H1 (cell line): ENCODE measurements around the gene PPP2R2C. TPM values are rescaled to one million over a fixed set of nuclear protein-coding genes. Genes with fewer than 3 reads are reported as not detected.

Source experiments
- CTCF ChIA-PET: fragments of 300-600 bp; sonication (Branson Sonifier 250); formaldehyde crosslinking; loops from one replicate; lab custom pipeline; 2021; ENCODE audit not compliant: partially characterized antibody; lab: Charles Lee
- POLR2A ChIA-PET: fragments of 300-600 bp; sonication (Branson Sonifier 250); formaldehyde crosslinking; loops from one replicate; lab custom pipeline; 2021; ENCODE audit warnings: inconsistent platforms; ENCODE audit not compliant: partially characterized antibody; lab: Charles Lee
- DNase-seq, 2 experiments: peaks; one replicate each; pipeline versions ENCODE4 v3.0.0 to v3.0.0-alpha.2; 2010 to 2022; ENCODE audit warnings: low spot score in 2 of 2, low read depth in 1 of 2, mixed read lengths in 1 of 2
- FAIRE-seq: peaks from 2 replicates; lab custom pipeline; 2011; peaks lifted over from hg19 to GRCh38; lab: Jason Lieb, UNC
- H2AFZ ChIP-seq: 2 replicates; pipeline ENCODE4 v1.8.1; 2012; ENCODE audit warnings: low read length, inconsistent platforms
- H2AK5ac ChIP-seq: 2 replicates; pipeline ENCODE4 v1.6.1; 2013; ENCODE audit warnings: low read depth, low read length
- H2BK120ac ChIP-seq: replicated peaks from 2 replicates; pipeline ENCODE3; 2013; ENCODE audit warnings: low read depth, low read length, inconsistent platforms
- H2BK12ac ChIP-seq: 2 replicates; pipeline ENCODE4 v1.6.1; 2013; ENCODE audit warnings: low read depth, low read length
- H2BK15ac ChIP-seq: 2 replicates; pipeline ENCODE4 v1.6.1; 2013; ENCODE audit warnings: low read length
- H2BK20ac ChIP-seq: 2 replicates; pipeline ENCODE4 v1.6.1; 2013; ENCODE audit warnings: low read length
- H2BK5ac ChIP-seq: 2 replicates; pipeline ENCODE4 v1.6.1; 2013; ENCODE audit warnings: low read depth, low read length
- H3K14ac ChIP-seq: 2 replicates; pipeline ENCODE4 v1.6.1; 2013; ENCODE audit warnings: inconsistent platforms; ENCODE audit not compliant: insufficient read length
- H3K18ac ChIP-seq: 2 replicates; pipeline ENCODE4 v1.6.1; 2013; ENCODE audit warnings: low read length; ENCODE audit errors: extremely low read depth
- H3K23ac ChIP-seq: 2 replicates; pipeline ENCODE4 v1.6.1; 2013; ENCODE audit warnings: inconsistent platforms; ENCODE audit not compliant: insufficient read length
- H3K23me2 ChIP-seq: 2 replicates; pipeline ENCODE4 v1.6.1; 2013; ENCODE audit warnings: low read depth, low read length
- H3K27ac ChIP-seq: 2 replicates; pipeline ENCODE4 v1.6.1; 2011; ENCODE audit warnings: low read depth, low read length, inconsistent platforms
- H3K27me3 ChIP-seq, 4 experiments: replicated peaks in 1 of 4; 1 replicate in 1 of 4; 2 replicates in 3 of 4; pipeline versions ENCODE4 v1.6.1 to v1.8.1; 2011 to 2013; ENCODE audit warnings: low read length in 3 of 4, mild to moderate bottlenecking in 3 of 4, inconsistent platforms in 2 of 4, mixed read lengths in 2 of 4, moderate library complexity in 1 of 4; ENCODE audit not compliant: control insufficient read depth in 3 of 4, insufficient read depth in 3 of 4; ENCODE audit errors: extremely low read depth in 1 of 4
- H3K36me3 ChIP-seq, 4 experiments: 2 replicates each; pipeline versions ENCODE4 v1.6.1 to v1.8.1; 2011 to 2013; ENCODE audit warnings: mild to moderate bottlenecking in 4 of 4, low read length in 3 of 4, moderate library complexity in 2 of 4, control low read depth in 1 of 4, inconsistent platforms in 1 of 4; ENCODE audit not compliant: insufficient read depth in 4 of 4, control insufficient read depth in 2 of 4
- H3K4ac ChIP-seq: replicated peaks from 2 replicates; pipeline ENCODE3; 2013; ENCODE audit warnings: low read length, low read depth, mixed read lengths, inconsistent platforms; ENCODE audit not compliant: insufficient read length
- H3K4me1 ChIP-seq, 4 experiments: replicated peaks in 1 of 4; 1 replicate in 1 of 4; 2 replicates in 3 of 4; pipeline versions ENCODE4 v1.6.1 to v1.8.1; 2011 to 2013; ENCODE audit warnings: low read length in 3 of 4, inconsistent platforms in 2 of 4, mixed read lengths in 1 of 4; ENCODE audit not compliant: insufficient read depth in 4 of 4, control insufficient read depth in 3 of 4
- H3K4me2 ChIP-seq, 2 experiments: 2 replicates each; pipeline versions ENCODE4 v1.6.1 to v1.8.1; 2011 to 2013; ENCODE audit warnings: low read depth in 2 of 2, low read length in 2 of 2, control low read depth in 1 of 2, inconsistent platforms in 1 of 2, mild to moderate bottlenecking in 1 of 2; ENCODE audit not compliant: insufficient read depth in 1 of 2
- H3K4me3 ChIP-seq, 4 experiments: fragments of 200-600, 300-600 bp in 1 of 4; sonication (generic), shearing (Covaris generic), sonication (Bioruptor Twin) in 1 of 4; 2 replicates each; pipeline versions ENCODE4 v1.5.1 to v1.8.1; 2011 to 2016; ENCODE audit warnings: low read length in 4 of 4, low read depth in 3 of 4, control low read depth in 2 of 4, inconsistent platforms in 2 of 4, mild to moderate bottlenecking in 2 of 4, mixed read lengths in 1 of 4, moderate library complexity in 1 of 4; ENCODE audit not compliant: insufficient read depth in 2 of 4; ENCODE audit errors: extremely low read depth in 1 of 4
- H3K56ac ChIP-seq: replicated peaks from 2 replicates; pipeline ENCODE3; 2013; ENCODE audit warnings: low read depth, mild to moderate bottlenecking, mixed read lengths, low read length, inconsistent platforms; ENCODE audit not compliant: insufficient read length
- H3K79me1 ChIP-seq: 2 replicates; pipeline ENCODE4 v1.6.1; 2013; ENCODE audit warnings: low read depth, low read length, control low read depth
- H3K79me2 ChIP-seq, 2 experiments: 2 replicates each; pipeline versions ENCODE4 v1.6.1 to v1.8.1; 2012 to 2013; ENCODE audit warnings: low read length in 2 of 2, mild to moderate bottlenecking in 2 of 2, inconsistent platforms in 1 of 2; ENCODE audit not compliant: insufficient read depth in 2 of 2, control insufficient read depth in 1 of 2
- H3K9ac ChIP-seq, 4 experiments: replicated peaks in 1 of 4; 1 replicate in 1 of 4; 2 replicates in 3 of 4; pipeline versions ENCODE4 v1.6.1 to v1.8.1; 2011 to 2013; ENCODE audit warnings: low read depth in 3 of 4, low read length in 3 of 4, control low read depth in 2 of 4, mild to moderate bottlenecking in 2 of 4, moderate library complexity in 2 of 4, inconsistent platforms in 1 of 4; ENCODE audit errors: extremely low read depth in 1 of 4
- H3K9me3 ChIP-seq, 2 experiments: 2 replicates each; pipeline versions ENCODE4 v1.6.1 to v1.8.1; 2012 to 2013; ENCODE audit warnings: mild to moderate bottlenecking in 2 of 2, moderate library complexity in 2 of 2, control low read depth in 1 of 2, inconsistent platforms in 1 of 2, low read depth in 1 of 2, low read length in 1 of 2, mixed read lengths in 1 of 2; ENCODE audit not compliant: insufficient read depth in 2 of 2
- H4K20me1 ChIP-seq, 2 experiments: replicated peaks in 1 of 2; 2 replicates each; pipeline versions ENCODE3 to v1.8.1; 2011 to 2013; ENCODE audit warnings: inconsistent platforms in 2 of 2, low read length in 2 of 2, mild to moderate bottlenecking in 1 of 2; ENCODE audit not compliant: insufficient read depth in 2 of 2, control insufficient read depth in 1 of 2
- H4K5ac ChIP-seq: 2 replicates; pipeline ENCODE4 v1.6.1; 2013; ENCODE audit warnings: low read length, low read depth, mixed read lengths, inconsistent platforms; ENCODE audit not compliant: insufficient read length
- H4K8ac ChIP-seq: 2 replicates; pipeline ENCODE4 v1.8.0; 2013; ENCODE audit warnings: mild to moderate bottlenecking, moderate library complexity, low read length, inconsistent platforms; ENCODE audit not compliant: insufficient read depth; ENCODE audit errors: extremely low read depth
- H4K91ac ChIP-seq: replicated peaks from 2 replicates; pipeline ENCODE3; 2013; ENCODE audit warnings: low read length, mixed read lengths, inconsistent platforms; ENCODE audit not compliant: insufficient read length
- CBX5 ChIP-seq: fragments of 300-800, 300-1000 bp; sonication (generic); IDR thresholded peaks from 2 replicates; pipeline ENCODE4 v1.7.1; 2016; ENCODE audit warnings: antibody characterized with exemption, low read length, low read depth
- CEBPB ChIP-seq: IDR thresholded peaks from 2 replicates; pipeline ENCODE4 v1.6.1; 2012; ENCODE audit warnings: low read depth, low read length
- CHD1 ChIP-seq: IDR thresholded peaks from 2 replicates; pipeline ENCODE4 v1.6.1; 2012; ENCODE audit warnings: low read depth, low read length, improper control_type of control experiment
- CREB1 ChIP-seq: IDR thresholded peaks from 2 replicates; pipeline ENCODE4 v1.6.1; 2012; ENCODE audit warnings: inconsistent platforms
- CTBP2 ChIP-seq: IDR thresholded peaks from 2 replicates; pipeline ENCODE4 v1.7.0; 2011; ENCODE audit warnings: borderline replicate concordance, mild to moderate bottlenecking, moderate library complexity, mixed read lengths, low read length; ENCODE audit not compliant: insufficient read depth, insufficient read length
- GTF2F1 ChIP-seq: IDR thresholded peaks from 2 replicates; pipeline ENCODE4 v1.6.1; 2012; ENCODE audit warnings: low read depth, low read length, improper control_type of control experiment, borderline replicate concordance
- NRF1 ChIP-seq: IDR thresholded peaks from 2 replicates; pipeline ENCODE4 v1.6.1; 2011; ENCODE audit warnings: mild to moderate bottlenecking, low read depth, low read length, improper control_type of control experiment
- POU5F1 ChIP-seq: IDR thresholded peaks from 2 replicates; pipeline ENCODE4 v1.6.1; 2011; ENCODE audit warnings: low read depth, mild to moderate bottlenecking, low read length, moderate library complexity
- RAD21 ChIP-seq, 2 experiments: IDR thresholded peaks in 1 of 2; conservative IDR thresholded peaks in 1 of 2; 2 replicates each; pipeline ENCODE4 v1.6.1; 2011; ENCODE audit warnings: low read depth in 2 of 2, low read length in 2 of 2, improper control_type of control experiment in 1 of 2, inconsistent platforms in 1 of 2, mild to moderate bottlenecking in 1 of 2, moderate library complexity in 1 of 2
- SIN3A ChIP-seq, 2 experiments: IDR thresholded peaks in 1 of 2; conservative IDR thresholded peaks in 1 of 2; 2 replicates each; pipeline ENCODE4 v1.6.1; 2011 to 2012; ENCODE audit warnings: low read length in 2 of 2, improper control_type of control experiment in 1 of 2, low read depth in 1 of 2, mild to moderate bottlenecking in 1 of 2
- SIRT6 ChIP-seq: IDR thresholded peaks from one replicate; pipeline ENCODE4 v1.7.1; 2012; ENCODE audit warnings: low read length, inconsistent platforms
- SP1 ChIP-seq: IDR thresholded peaks from 2 replicates; pipeline ENCODE4 v1.6.1; 2011; ENCODE audit warnings: low read depth, low read length
- SP4 ChIP-seq: IDR thresholded peaks from 2 replicates; pipeline ENCODE4 v1.6.1; 2012; ENCODE audit warnings: low read length, inconsistent platforms
- SRF ChIP-seq: IDR thresholded peaks from 2 replicates; pipeline ENCODE4 v1.6.1; 2011; ENCODE audit warnings: mild to moderate bottlenecking, low read depth, low read length, moderate library complexity
- TAF7 ChIP-seq: optimal IDR thresholded peaks from 2 replicates; pipeline ENCODE3; 2011; ENCODE audit warnings: low read depth, mild to moderate bottlenecking, inconsistent platforms, low read length, moderate library complexity, borderline replicate concordance
- YY1 ChIP-seq: IDR thresholded peaks from 2 replicates; pipeline ENCODE4 v1.6.1; 2011; ENCODE audit warnings: low read depth, mild to moderate bottlenecking, low read length
- WGBS, 2 experiments: shearing (Covaris generic) in 1 of 2; methylation state at CpG; one replicate each; pipeline versions ENCODE4 v1.1.6 to v1.1.7; 2013 to 2015; ENCODE audit warnings: low lambda C conversion rate in 2 of 2, mixed read lengths in 2 of 2, inconsistent platforms in 1 of 2, low coverage in 1 of 2, missing lambda C conversion rate in 1 of 2; ENCODE audit not compliant: insufficient replicate concordance in 2 of 2, insufficient coverage in 1 of 2, insufficient read length in 1 of 2; ENCODE audit errors: extremely low coverage in 1 of 2, missing lambda C conversion rate in 1 of 2; 5-methylcytosine and 5-hydroxymethylcytosine counted together
- polyA plus RNA-seq, 7 experiments: library from polyadenylated mRNA; depleted of rRNA in 3 of 7; stranded (reverse) in 5 of 7; unstranded in 2 of 7; fragments of >200 nt in 5 of 7; fragments of 200-250 nt in 2 of 7; gene quantifications; 1 replicate in 5 of 7; 2 replicates in 1 of 7; 4 replicates in 1 of 7; pipeline versions ENCODE4 v1.2.1 to v1.2.3, GENCODE V29; 2011 to 2013; ENCODE audit warnings: missing spikeins in 2 of 7, mixed read lengths in 2 of 7
- total RNA-seq: library from RNA; stranded (reverse); fragmentation: NEBNext Ultra II Directional; extraction: Animal tissue kit (Norgen Biotek cat#: 25700); gene quantifications from 2 replicates; pipeline ENCODE4 v1.2.1, GENCODE V29; 2021

PPP2R2C gene
- total and polyA plus RNA-seq, 2 of the 8 experiments (the other 6 are each of a cell fraction or from before 2014, with no cell fraction given) = 6.4 TPM

- ChIA-PET POLR2A (no interaction called here), CTCF (interaction anchor here (0.9 kb wide), 1 partner anchor 115 kb away, joined by 3 read pairs; no protein-coding TSS in a partner anchor)
- Histone ChIP-seq H3K9me3 (no peaks in the 10 kb centered on the region), H3K56ac (no peak overlapping the region), H3K79me2 (no peaks in the 10 kb centered on the region), H3K27ac (no peak overlapping the region), H3K4ac (no peak overlapping the region), H3K23me2 (no peaks in the 10 kb centered on the region), H2BK20ac (no peak overlapping the region), H2BK5ac (no peak overlapping the region), H4K20me1 (no peaks in the 10 kb centered on the region), H2AFZ (no peak overlapping the region), H3K79me1 (no peaks in the 10 kb centered on the region), H3K9ac (no peak overlapping the region), H4K8ac (no peak overlapping the region), H3K27me3 (no peaks in the 10 kb centered on the region), H4K91ac (no peak overlapping the region), H3K23ac (no peak overlapping the region), H2BK12ac (no peak overlapping the region), H2BK15ac (peak overlapping the region; percentile 46; the same call in 1 of the 2 replicates), H3K4me3 (no peak overlapping the region), H2BK120ac (no peak overlapping the region), H3K4me1 (peaks cover 0 to 7% (median 2%) of the 10 kb centered on the region in 4 experiments; a peak in 4 of 7 replicates), H2AK5ac (no peak overlapping the region), H3K4me2 (no peak overlapping the region), H4K5ac (no peak overlapping the region), H3K36me3 (no peaks in the 10 kb centered on the region), H3K14ac (no peak overlapping the region), H3K18ac (no peak overlapping the region)
- DNase-seq (no peak), FAIRE-seq (no peak)
- 94% methylated on average over 14 of the region's 14 CpGs; no CpG with 5 or more reads in 1 of the 2 experiments for WGBS, 2 experiments
- TF ChIP-seq CBX5 (no peak), CTBP2 (no peak), SP1 (no peak), SIN3A (conservative IDR thresholded peaks at IDR 0.05 in 1 of 2, IDR thresholded peaks at IDR 0.05 in 1 of 2; ENCODE audit: low read depth in 1 of 2, low read length in 2 of 2) (no peak), NRF1 (no peak), CEBPB (no peak), RAD21 (IDR thresholded peaks at IDR 0.05 in 1 of 2, conservative IDR thresholded peaks at IDR 0.05 in 1 of 2; ENCODE audit: low read depth in 2 of 2, low read length in 2 of 2) (no peak), SP4 (no peak), TAF7 (no peak), CREB1 (no peak), SIRT6 (no peak), CHD1 (no peak), POU5F1 (no peak), YY1 (no peak), SRF (no peak), GTF2F1 (no peak)
Measured at GRCh38 chr4:6449335-6449734, 23.1 kb downstream of the PPP2R2C start.
